GM12878 (cell line): ENCODE measurements around the gene SLC25A44. TPM values are rescaled to one million over a fixed set of nuclear protein-coding genes. Genes with fewer than 3 reads are reported as not detected.

Source experiments
- ATAC-seq: fragments of 200-7000 bp; cut with Tn5 transposase; 3 replicates; pipeline ENCODE4 v1.9.1; 2020; ENCODE audit warnings: mild to moderate bottlenecking, moderate library complexity
- BruUV-seq: library from RNA; stranded (reverse); fragments of 400-500 nt; replicated peaks from 2 replicates; lab custom pipeline; 2021; lab: Mats Ljungman, UMichigan
- CTCF ChIA-PET: fragments of 300-600 bp; sonication (Branson Sonifier 250); formaldehyde crosslinking; extraction: SDS; loops from one replicate; lab custom pipeline; 2021; ENCODE audit warnings: inconsistent platforms; lab: Yijun Ruan, JAX
- POLR2A ChIA-PET: fragments of 350-600 bp; formaldehyde crosslinking; extraction: SDS; loops from one replicate; lab custom pipeline; 2021; ENCODE audit warnings: inconsistent platforms; lab: Charles Lee
- RAD21 ChIA-PET: fragments of 300-600 bp; sonication (Branson Sonifier 250); formaldehyde crosslinking; loops from one replicate; lab custom pipeline; 2023; ENCODE audit warnings: antibody characterized with exemption; ENCODE audit not compliant: unreplicated experiment; lab: Charles Lee
- SMC1A ChIA-PET: fragments of 300-600 bp; sonication (Branson Sonifier 250); formaldehyde crosslinking; loops from one replicate; lab custom pipeline; 2023; ENCODE audit not compliant: unreplicated experiment, uncharacterized antibody; lab: Charles Lee
- DNase-seq: peaks from one replicate; pipeline ENCODE4 v3.0.0-alpha.2; 2011; ENCODE audit warnings: low read depth, low spot score
- FAIRE-seq: peaks from 3 replicates; lab custom pipeline; 2011; peaks lifted over from hg19 to GRCh38; lab: Jason Lieb, UNC
- H2AFZ ChIP-seq: 2 replicates; pipeline ENCODE4 v1.6.0; 2011; ENCODE audit warnings: low read depth, low read length, control low read depth; ENCODE audit not compliant: control insufficient read depth
- H3K27ac ChIP-seq: 2 replicates; pipeline ENCODE4 v1.5.1; 2011; ENCODE audit warnings: control low read depth; ENCODE audit not compliant: control insufficient read depth, insufficient read depth
- H3K27me3 ChIP-seq, 2 experiments: replicated peaks in 1 of 2; 2 replicates each; pipeline versions ENCODE4 v1.6.0 to v1.6.1; 2011; ENCODE audit warnings: low read length in 1 of 2; ENCODE audit not compliant: control insufficient read depth in 2 of 2, insufficient read depth in 2 of 2
- H3K36me3 ChIP-seq, 2 experiments: 2 replicates each; pipeline ENCODE4 v1.5.1; 2011; ENCODE audit warnings: low read length in 1 of 2; ENCODE audit not compliant: control insufficient read depth in 2 of 2, insufficient read depth in 2 of 2
- H3K4me1 ChIP-seq: 2 replicates; pipeline ENCODE4 v1.6.1; 2011; ENCODE audit warnings: mild to moderate bottlenecking, low read length, moderate library complexity, mixed read lengths; ENCODE audit not compliant: control insufficient read depth, insufficient read depth
- H3K4me2 ChIP-seq: 2 replicates; pipeline ENCODE4 v1.6.0; 2011; ENCODE audit warnings: control low read depth; ENCODE audit not compliant: control insufficient read depth, insufficient read depth
- H3K4me3 ChIP-seq: fragments of 200-600 bp; sonication (generic); 2 replicates; pipeline ENCODE4 v1.5.1; 2016
- H3K79me2 ChIP-seq: 2 replicates; pipeline ENCODE4 v1.6.0; 2011; ENCODE audit warnings: low read length; ENCODE audit not compliant: control insufficient read depth, insufficient read depth
- H3K9ac ChIP-seq: 2 replicates; pipeline ENCODE4 v1.8.0; 2011; ENCODE audit warnings: low read length, control low read depth, mixed read lengths; ENCODE audit not compliant: control insufficient read depth, insufficient read depth
- H3K9me3 ChIP-seq: replicated peaks from 3 replicates; pipeline ENCODE4 v1.5.1; 2011; ENCODE audit warnings: mild to moderate bottlenecking, low read length; ENCODE audit not compliant: control insufficient read depth, insufficient read depth
- H4K20me1 ChIP-seq: 2 replicates; pipeline ENCODE4 v1.6.0; 2011; ENCODE audit not compliant: control insufficient read depth, insufficient read depth
- BCL3 ChIP-seq: IDR thresholded peaks from 2 replicates; pipeline ENCODE4 v1.6.1; 2011; ENCODE audit warnings: borderline replicate concordance, low read depth, mild to moderate bottlenecking, moderate library complexity, low read length; ENCODE audit not compliant: insufficient read depth, poor library complexity, severe bottlenecking
- CHD4 ChIP-seq: fragments of 200-600 bp; sonication (generic); IDR thresholded peaks from 2 replicates; pipeline ENCODE4 v1.6.1; 2016; ENCODE audit warnings: mild to moderate bottlenecking
- MTA3 ChIP-seq: IDR thresholded peaks from 2 replicates; pipeline ENCODE4 v1.6.1; 2012; ENCODE audit warnings: low read length, inconsistent platforms, borderline replicate concordance
- POLR2A ChIP-seq: IDR thresholded peaks from 2 replicates; pipeline ENCODE4 v1.6.1; 2011; ENCODE audit warnings: low read depth, mild to moderate bottlenecking, low read length
- WGBS: methylation state at CpG from one replicate; pipeline ENCODE4 v1.1.6; 2016; ENCODE audit warnings: low lambda C conversion rate; ENCODE audit not compliant: insufficient replicate concordance, insufficient coverage; ENCODE audit errors: missing lambda C conversion rate; 5-methylcytosine and 5-hydroxymethylcytosine counted together
- in situ Hi-C: fragments of 300-500 bp; cut with MboI; formaldehyde crosslinking; loops from 9 replicates; pipeline ENCODE4 v1.14.3; 2018; ENCODE audit warnings: mixed read lengths
- intact Hi-C: fragments of 100-400 bp; cut with micrococcal nuclease; formaldehyde crosslinking; loops from one replicate; pipeline ENCODE4 v1.14.2; 2022; ENCODE audit not compliant: unreplicated experiment
- polyA plus RNA-seq, 11 experiments: library from polyadenylated mRNA; depleted of rRNA in 4 of 11; unstranded in 6 of 11; stranded (reverse) in 5 of 11; fragments of >200 nt; fragmentation: Nextera tagmentation in 4 of 11; fragmentation: Illumina TruSeq in 1 of 11; extraction: Ambion mirVana in 4 of 11; extraction: Trizol in 1 of 11; gene quantifications; 1 replicate in 1 of 11; 2 replicates in 10 of 11; pipeline versions ENCODE4 v1.2.1 to v1.2.3, GENCODE V29; 2011 to 2016; ENCODE audit warnings: inconsistent platforms in 2 of 11, missing spikeins in 2 of 11, low read depth in 1 of 11
- total RNA-seq, 4 experiments: library from RNA; depleted of rRNA in 3 of 4; stranded (reverse); fragments of >200 nt in 3 of 4; fragmentation: Illumina TruSeq in 1 of 4; extraction: Trizol in 1 of 4; gene quantifications; 2 replicates each; pipeline versions ENCODE4 v1.2.1 to v1.2.3, GENCODE V29; 2013 to 2021
- TF ChIP-seq, protein P1 (sequence below): fragments of 450-650 bp; IDR thresholded peaks from 2 replicates; pipeline ENCODE4 v1.6.1; 2017; ENCODE audit warnings: mild to moderate bottlenecking, moderate library complexity

Gene SLC25A44
- total and polyA plus RNA-seq, 10 of the 15 experiments (the other 5 are each of a cell fraction or from before 2014, with no cell fraction given), result 7.1 to 43.3 (median 30.4) TPM

- Histone ChIP-seq H2AFZ (no peak overlapping the region), H3K27me3 (no peaks in the 10 kb centered on the region), H4K20me1 (no peaks in the 10 kb centered on the region), H3K27ac (no peak overlapping the region), H3K4me2 (no peak overlapping the region), H3K9ac (no peak overlapping the region), H3K4me3 (no peak overlapping the region), H3K79me2 (no peaks in the 10 kb centered on the region), H3K36me3 (peaks cover 3 to 26% of the 10 kb centered on the region in 2 experiments), H3K9me3 (no peaks in the 10 kb centered on the region), H3K4me1 (peaks cover 13% of the 10 kb centered on the region)
- FAIRE-seq, result peak; percentile 61
- DNase-seq, result no peak
- 81% methylated on average over 16 of the region's 16 CpGs for WGBS
- in situ Hi-C loops (no loop called here), intact Hi-C loops (no loop called here)
- RAD21 ChIA-PET, result interaction anchor here (0.5 to 0.7 kb wide), 2 partner anchors 71 to 278 kb away, joined by 3 read pairs; no protein-coding TSS in a partner anchor
- POLR2A ChIA-PET, result interaction anchor here (0.9 kb wide), 1 partner anchor 9 kb away, joined by 3 read pairs; no protein-coding TSS in a partner anchor
- BruUV-seq, result no TSS peak
- TF ChIP-seq, protein P1, sequence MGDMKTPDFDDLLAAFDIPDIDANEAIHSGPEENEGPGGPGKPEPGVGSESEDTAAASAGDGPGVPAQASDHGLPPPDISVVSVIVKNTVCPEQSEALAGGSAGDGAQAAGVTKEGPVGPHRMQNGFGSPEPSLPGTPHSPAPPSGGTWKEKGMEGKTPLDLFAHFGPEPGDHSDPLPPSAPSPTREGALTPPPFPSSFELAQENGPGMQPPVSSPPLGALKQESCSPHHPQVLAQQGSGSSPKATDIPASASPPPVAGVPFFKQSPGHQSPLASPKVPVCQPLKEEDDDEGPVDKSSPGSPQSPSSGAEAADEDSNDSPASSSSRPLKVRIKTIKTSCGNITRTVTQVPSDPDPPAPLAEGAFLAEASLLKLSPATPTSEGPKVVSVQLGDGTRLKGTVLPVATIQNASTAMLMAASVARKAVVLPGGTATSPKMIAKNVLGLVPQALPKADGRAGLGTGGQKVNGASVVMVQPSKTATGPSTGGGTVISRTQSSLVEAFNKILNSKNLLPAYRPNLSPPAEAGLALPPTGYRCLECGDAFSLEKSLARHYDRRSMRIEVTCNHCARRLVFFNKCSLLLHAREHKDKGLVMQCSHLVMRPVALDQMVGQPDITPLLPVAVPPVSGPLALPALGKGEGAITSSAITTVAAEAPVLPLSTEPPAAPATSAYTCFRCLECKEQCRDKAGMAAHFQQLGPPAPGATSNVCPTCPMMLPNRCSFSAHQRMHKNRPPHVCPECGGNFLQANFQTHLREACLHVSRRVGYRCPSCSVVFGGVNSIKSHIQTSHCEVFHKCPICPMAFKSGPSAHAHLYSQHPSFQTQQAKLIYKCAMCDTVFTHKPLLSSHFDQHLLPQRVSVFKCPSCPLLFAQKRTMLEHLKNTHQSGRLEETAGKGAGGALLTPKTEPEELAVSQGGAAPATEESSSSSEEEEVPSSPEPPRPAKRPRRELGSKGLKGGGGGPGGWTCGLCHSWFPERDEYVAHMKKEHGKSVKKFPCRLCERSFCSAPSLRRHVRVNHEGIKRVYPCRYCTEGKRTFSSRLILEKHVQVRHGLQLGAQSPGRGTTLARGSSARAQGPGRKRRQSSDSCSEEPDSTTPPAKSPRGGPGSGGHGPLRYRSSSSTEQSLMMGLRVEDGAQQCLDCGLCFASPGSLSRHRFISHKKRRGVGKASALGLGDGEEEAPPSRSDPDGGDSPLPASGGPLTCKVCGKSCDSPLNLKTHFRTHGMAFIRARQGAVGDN, result no peak
- TF ChIP-seq MTA3 (0 out of 2 replicates have a peak, but pooled peaks have one; percentile 25), BCL3 (peak; percentile 15), POLR2A (peak; percentile 40), CHD4 (no peak)
- no peak for ATAC-seq
- SMC1A ChIA-PET, result interaction anchor here (1.3 kb wide), 1 partner anchor 10 kb away, joined by 4 read pairs; no protein-coding TSS in a partner anchor
- CTCF ChIA-PET, result interaction anchor here (1.0 to 1.2 kb wide), 2 partner anchors 96 to 156 kb away, joined by 3 read pairs; no protein-coding TSS in a partner anchor
These were observed 53.0 kb downstream of the SLC25A44 start for GRCh38 chr1:156246781-156247459.
